Testis (tissue), 3 donors: ENCODE data around the gene MMP3. TPM values are rescaled to one million over a fixed set of nuclear protein-coding genes. Genes with fewer than 3 reads are reported as not detected.

Experiments
- DNase-seq: peaks from one replicate; pipeline ENCODE4 v3.0.0-alpha.2; 2019
- H3K27ac ChIP-seq, 2 donors: fragments of 200-600 bp; sonication (generic); one replicate each; pipeline ENCODE4 v1.5.1; 2019
- H3K27me3 ChIP-seq: fragments of 200-600 bp; sonication (generic); one replicate; pipeline ENCODE4 v1.5.1; 2019
- H3K36me3 ChIP-seq: fragments of 200-600 bp; sonication (generic); one replicate; pipeline ENCODE4 v1.5.1; 2017; ENCODE audit warnings: low read depth; ENCODE audit errors: missing control alignments
- H3K4me1 ChIP-seq: fragments of 200-600 bp; sonication (generic); one replicate; pipeline ENCODE4 v1.5.1; 2019
- H3K4me3 ChIP-seq, 2 donors: fragments of 200-600 bp; sonication (generic); one replicate each; pipeline ENCODE4 v1.5.1; 2017 to 2019
- H3K9me3 ChIP-seq: fragments of 200-600 bp; sonication (generic); one replicate; pipeline ENCODE4 v1.5.1; 2017
- CTCF ChIP-seq, 3 experiments: fragments of 450-650 bp in 2 of 3; fragments of 200-600 bp in 1 of 3; sonication (generic) in 1 of 3; IDR thresholded peaks; one replicate each; pipeline ENCODE4 v1.5.1; 2016 to 2019; ENCODE audit warnings: antibody characterized with exemption in 3 of 3, mild to moderate bottlenecking in 2 of 3, moderate library complexity in 1 of 3
- POLR2A ChIP-seq: fragments of 450-650 bp; IDR thresholded peaks from one replicate; pipeline ENCODE4 v1.6.1; 2017; ENCODE audit warnings: antibody characterized with exemption, mild to moderate bottlenecking, moderate library complexity
- WGBS, 2 donors: methylation state at CpG; one replicate each; pipeline ENCODE4 v1.1.5; 2018; 5-methylcytosine and 5-hydroxymethylcytosine counted together
- intact Hi-C: fragments of 100-400 bp; cut with DNase I; formaldehyde crosslinking; loops from one replicate; pipeline ENCODE4 v1.15.1; 2023; ENCODE audit warnings: low total_unique reads
- polyA plus RNA-seq: library from polyadenylated mRNA; stranded (reverse); fragments of 350-450 nt; fragmentation: Illumina TruSeq; extraction: RNeasy Lipid Tissue Mini Kit (QIAGEN cat#74804); gene quantifications from one replicate; pipeline ENCODE4 v1.2.3, GENCODE V29; 2014; ENCODE audit warnings: low read depth, low replicate concordance; ENCODE audit not compliant: insufficient read depth
- total RNA-seq, 2 donors: library from RNA; depleted of rRNA; stranded (reverse); fragments of >200 nt; gene quantifications; one replicate each; pipeline ENCODE4 v1.2.3, GENCODE V29; 2016

The MMP3 gene
- total and polyA plus RNA-seq, 3 donors from 2014 or later: 10.2 TPM; not detected in 2

DNA sequence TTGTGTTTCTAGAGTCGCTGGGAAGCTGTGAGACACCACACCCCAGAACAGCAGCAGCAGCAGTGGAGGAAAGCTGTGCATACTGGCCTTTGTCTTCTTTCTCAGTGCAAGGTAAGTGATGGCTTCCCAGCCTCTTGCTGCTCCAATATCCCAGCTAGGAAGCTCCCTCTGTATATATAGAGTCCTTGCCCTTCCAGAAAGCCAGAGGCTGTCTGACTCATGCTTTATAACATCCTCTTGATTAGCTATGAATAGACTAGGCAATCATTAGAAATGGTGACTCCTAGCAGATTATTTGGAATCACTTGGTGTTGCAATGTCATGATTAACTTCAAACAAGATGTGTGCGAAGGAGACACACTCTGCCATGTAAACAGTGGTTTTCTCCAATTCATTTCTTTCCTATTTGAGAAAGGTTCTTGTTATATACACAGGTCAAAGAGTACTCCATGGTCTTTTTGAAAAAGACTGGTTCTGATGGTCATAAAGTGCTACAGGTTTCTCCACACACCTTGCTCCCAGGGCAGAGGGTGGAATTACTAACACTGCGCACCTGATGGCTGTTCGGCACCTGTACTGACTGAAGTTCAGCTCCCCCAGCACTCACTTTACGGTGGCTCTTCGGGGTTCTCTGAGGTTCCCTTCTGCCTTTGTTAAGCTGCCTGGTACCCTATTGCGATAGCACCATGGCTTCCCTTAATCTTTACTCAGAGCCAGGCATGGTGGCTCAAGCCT lies 45.2 kb downstream of the MMP3 start, which contains the start of gene MMP1:
Gene MMP1 (minus strand): TSS at position 149 of the 735 bp plus-strand sequence. CDS start 68 bp downstream, at position 81.
- Histone ChIP-seq H3K4me1 (no peaks in the 10 kb centered on the region), H3K27me3 (no peaks in the 10 kb centered on the region), H3K4me3 (no peak within 1 kb of the TSS), H3K9me3 (no peaks in the 10 kb centered on the region), H3K27ac (no peak within 1 kb of the TSS), H3K36me3 (no peaks in the 10 kb centered on the region)
- no peak for TF ChIP-seq POLR2A
- TF ChIP-seq CTCF (IDR thresholded peaks at IDR 0.05): no peak
- DNase-seq: no peak
- intact Hi-C loops: no loop called here
- 89 to 94% methylated on average over 7 of the region's 7 CpGs for WGBS, 2 donors

- no peak overlapping the region for H3K4me3 ChIP-seq
- no peaks in the 10 kb centered on the region for H3K36me3 ChIP-seq
- intact Hi-C loops: no loop called here
- no peak for DNase-seq
- no peak for TF ChIP-seq CTCF (IDR thresholded peaks at IDR 0.05)
- TF ChIP-seq POLR2A: no peak
- no peaks in the 10 kb centered on the region for H3K9me3 ChIP-seq
- H3K27ac ChIP-seq: no peak overlapping the region
- no peaks in the 10 kb centered on the region for H3K4me1 ChIP-seq
- H3K27me3 ChIP-seq: no peaks in the 10 kb centered on the region
These were observed 49.0 kb downstream of the MMP3 start for GRCh38 chr11:102794382-102794781.

DNA sequence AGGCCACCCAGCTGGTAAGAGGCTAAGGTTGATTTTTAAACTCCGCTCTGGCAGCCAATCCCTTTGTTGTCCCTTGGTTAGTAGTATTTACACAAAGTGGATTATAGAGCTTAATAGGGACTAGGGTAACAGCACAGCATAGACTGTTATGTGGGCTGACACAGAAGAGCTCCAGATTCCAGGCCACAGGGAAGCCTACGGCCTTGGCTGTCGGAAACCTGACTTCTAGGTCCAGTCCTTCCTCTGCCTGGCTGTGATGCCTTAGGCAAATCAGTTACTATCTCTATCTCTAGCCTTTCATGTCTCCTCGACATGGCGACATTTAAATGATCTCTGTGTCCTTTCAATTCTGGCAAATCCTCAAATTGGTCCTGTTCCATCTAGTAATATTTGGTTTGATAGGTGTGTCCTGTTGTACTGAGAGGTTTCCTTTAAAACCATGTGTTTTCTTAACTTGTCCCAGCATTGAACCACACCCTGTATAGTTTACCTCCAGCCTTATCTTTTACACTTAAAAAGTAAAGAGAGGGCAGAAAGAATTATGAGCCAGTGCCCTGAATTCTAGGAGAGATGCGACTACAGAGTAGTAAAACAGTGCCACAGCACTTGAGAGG lies 49.6 kb downstream of the MMP3 start:
- H3K4me3 ChIP-seq: no peak overlapping the region
- intact Hi-C loops: no loop called here
- no peak for DNase-seq
- H3K4me1 ChIP-seq: no peaks in the 10 kb centered on the region
- 75 to 86% methylated on average over 6 of the region's 6 CpGs for WGBS, 2 donors
- TF ChIP-seq POLR2A: no peak
- TF ChIP-seq CTCF (IDR thresholded peaks at IDR 0.05): no peak
- no peaks in the 10 kb centered on the region for H3K36me3 ChIP-seq
- no peaks in the 10 kb centered on the region for H3K27me3 ChIP-seq
- no peak overlapping the region for H3K27ac ChIP-seq
- H3K9me3 ChIP-seq: no peaks in the 10 kb centered on the region

DNA sequence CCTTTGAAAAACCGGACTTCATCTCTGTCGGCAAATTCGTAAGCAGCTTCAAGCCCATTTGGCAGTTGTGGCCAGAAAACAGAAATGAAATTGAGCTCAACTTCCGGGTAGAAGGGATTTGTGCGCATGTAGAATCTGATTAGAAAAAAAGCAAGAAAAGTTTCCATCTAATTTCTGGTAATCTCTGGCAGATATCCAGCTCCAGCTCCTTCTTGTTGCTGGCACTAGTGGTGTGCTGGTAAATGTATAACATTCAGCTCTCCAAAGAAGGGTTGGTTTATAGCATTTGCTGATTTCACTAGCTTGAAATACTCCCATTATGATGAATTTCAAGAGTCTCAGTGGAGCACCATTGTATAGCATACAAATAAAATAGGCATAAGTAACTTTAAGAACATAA lies 50.8 kb downstream of the MMP3 start:
- Histone ChIP-seq H3K4me3 (no peak overlapping the region), H3K27ac (no peak overlapping the region), H3K9me3 (no peaks in the 10 kb centered on the region), H3K4me1 (no peaks in the 10 kb centered on the region), H3K27me3 (no peaks in the 10 kb centered on the region), H3K36me3 (no peaks in the 10 kb centered on the region)
- DNase-seq: no peak
- no peak for TF ChIP-seq CTCF (IDR thresholded peaks at IDR 0.05)
- TF ChIP-seq POLR2A: no peak
- intact Hi-C loops: no loop called here
- 63 to 75% methylated on average over 5 of the region's 5 CpGs for WGBS, 2 donors
